HL-60 (cell line): ENCODE results near the gene IP6K2.

Experiments
- DNase-seq, 2 experiments: peaks; one replicate each; pipeline ENCODE4 v3.0.0-alpha.2; 2010 to 2020; ENCODE audit warnings: low read depth in 1 of 2, low spot score in 1 of 2
- H3K27ac ChIP-seq: fragments of 250-450 bp; sonication (Bioruptor Pico); replicated peaks from 2 replicates; pipeline ENCODE4 v1.5.1; 2020; ENCODE audit warnings: mild to moderate bottlenecking, moderate library complexity
- H3K27me3 ChIP-seq: fragments of 250-450 bp; sonication (Bioruptor Pico); 2 replicates; pipeline ENCODE4 v1.5.1; 2021; ENCODE audit warnings: mild to moderate bottlenecking, moderate library complexity; ENCODE audit not compliant: insufficient read depth, poor library complexity, severe bottlenecking
- H3K4me3 ChIP-seq: replicated peaks from 2 replicates; pipeline ENCODE4 v1.5.1; 2011; ENCODE audit warnings: mild to moderate bottlenecking, control low read depth, low read length; ENCODE audit not compliant: insufficient read depth
- GABPA ChIP-seq: IDR thresholded peaks from 2 replicates; pipeline ENCODE4 v1.6.1; 2012; ENCODE audit warnings: low read depth
- POLR2AphosphoS5 ChIP-seq: IDR thresholded peaks from 2 replicates; pipeline ENCODE4 v1.6.1; 2012; ENCODE audit warnings: low read depth
- SPI1 ChIP-seq: IDR thresholded peaks from 2 replicates; pipeline ENCODE4 v1.6.1; 2012; ENCODE audit warnings: low read depth, mild to moderate bottlenecking, borderline replicate concordance
- TF ChIP-seq, protein P1 (sequence below): IDR thresholded peaks from 2 replicates; pipeline ENCODE4 v1.6.1; 2012; ENCODE audit warnings: low read depth; ENCODE audit not compliant: insufficient replicate concordance
- TF ChIP-seq, protein P2 (sequence below): IDR thresholded peaks from one replicate; pipeline ENCODE4 v1.5.1; 2011; ENCODE audit warnings: low read length, control low read depth, inconsistent platforms; ENCODE audit not compliant: insufficient read depth

IP6K2 gene

GRCh38 chr3:48678056-48678455, 39.0 kb downstream of the IP6K2 start:
- Histone ChIP-seq H3K27ac (no peak overlapping the region), H3K27me3 (no peaks in the 10 kb centered on the region), H3K4me3 (no peak overlapping the region)
- TF ChIP-seq, protein P1, sequence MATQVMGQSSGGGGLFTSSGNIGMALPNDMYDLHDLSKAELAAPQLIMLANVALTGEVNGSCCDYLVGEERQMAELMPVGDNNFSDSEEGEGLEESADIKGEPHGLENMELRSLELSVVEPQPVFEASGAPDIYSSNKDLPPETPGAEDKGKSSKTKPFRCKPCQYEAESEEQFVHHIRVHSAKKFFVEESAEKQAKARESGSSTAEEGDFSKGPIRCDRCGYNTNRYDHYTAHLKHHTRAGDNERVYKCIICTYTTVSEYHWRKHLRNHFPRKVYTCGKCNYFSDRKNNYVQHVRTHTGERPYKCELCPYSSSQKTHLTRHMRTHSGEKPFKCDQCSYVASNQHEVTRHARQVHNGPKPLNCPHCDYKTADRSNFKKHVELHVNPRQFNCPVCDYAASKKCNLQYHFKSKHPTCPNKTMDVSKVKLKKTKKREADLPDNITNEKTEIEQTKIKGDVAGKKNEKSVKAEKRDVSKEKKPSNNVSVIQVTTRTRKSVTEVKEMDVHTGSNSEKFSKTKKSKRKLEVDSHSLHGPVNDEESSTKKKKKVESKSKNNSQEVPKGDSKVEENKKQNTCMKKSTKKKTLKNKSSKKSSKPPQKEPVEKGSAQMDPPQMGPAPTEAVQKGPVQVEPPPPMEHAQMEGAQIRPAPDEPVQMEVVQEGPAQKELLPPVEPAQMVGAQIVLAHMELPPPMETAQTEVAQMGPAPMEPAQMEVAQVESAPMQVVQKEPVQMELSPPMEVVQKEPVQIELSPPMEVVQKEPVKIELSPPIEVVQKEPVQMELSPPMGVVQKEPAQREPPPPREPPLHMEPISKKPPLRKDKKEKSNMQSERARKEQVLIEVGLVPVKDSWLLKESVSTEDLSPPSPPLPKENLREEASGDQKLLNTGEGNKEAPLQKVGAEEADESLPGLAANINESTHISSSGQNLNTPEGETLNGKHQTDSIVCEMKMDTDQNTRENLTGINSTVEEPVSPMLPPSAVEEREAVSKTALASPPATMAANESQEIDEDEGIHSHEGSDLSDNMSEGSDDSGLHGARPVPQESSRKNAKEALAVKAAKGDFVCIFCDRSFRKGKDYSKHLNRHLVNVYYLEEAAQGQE = no peak
- TF ChIP-seq SPI1 (no peak), POLR2AphosphoS5 (no peak), GABPA (no peak)
- TF ChIP-seq, protein P2, sequence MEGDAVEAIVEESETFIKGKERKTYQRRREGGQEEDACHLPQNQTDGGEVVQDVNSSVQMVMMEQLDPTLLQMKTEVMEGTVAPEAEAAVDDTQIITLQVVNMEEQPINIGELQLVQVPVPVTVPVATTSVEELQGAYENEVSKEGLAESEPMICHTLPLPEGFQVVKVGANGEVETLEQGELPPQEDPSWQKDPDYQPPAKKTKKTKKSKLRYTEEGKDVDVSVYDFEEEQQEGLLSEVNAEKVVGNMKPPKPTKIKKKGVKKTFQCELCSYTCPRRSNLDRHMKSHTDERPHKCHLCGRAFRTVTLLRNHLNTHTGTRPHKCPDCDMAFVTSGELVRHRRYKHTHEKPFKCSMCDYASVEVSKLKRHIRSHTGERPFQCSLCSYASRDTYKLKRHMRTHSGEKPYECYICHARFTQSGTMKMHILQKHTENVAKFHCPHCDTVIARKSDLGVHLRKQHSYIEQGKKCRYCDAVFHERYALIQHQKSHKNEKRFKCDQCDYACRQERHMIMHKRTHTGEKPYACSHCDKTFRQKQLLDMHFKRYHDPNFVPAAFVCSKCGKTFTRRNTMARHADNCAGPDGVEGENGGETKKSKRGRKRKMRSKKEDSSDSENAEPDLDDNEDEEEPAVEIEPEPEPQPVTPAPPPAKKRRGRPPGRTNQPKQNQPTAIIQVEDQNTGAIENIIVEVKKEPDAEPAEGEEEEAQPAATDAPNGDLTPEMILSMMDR = no peak
- DNase-seq = no peak

DNA sequence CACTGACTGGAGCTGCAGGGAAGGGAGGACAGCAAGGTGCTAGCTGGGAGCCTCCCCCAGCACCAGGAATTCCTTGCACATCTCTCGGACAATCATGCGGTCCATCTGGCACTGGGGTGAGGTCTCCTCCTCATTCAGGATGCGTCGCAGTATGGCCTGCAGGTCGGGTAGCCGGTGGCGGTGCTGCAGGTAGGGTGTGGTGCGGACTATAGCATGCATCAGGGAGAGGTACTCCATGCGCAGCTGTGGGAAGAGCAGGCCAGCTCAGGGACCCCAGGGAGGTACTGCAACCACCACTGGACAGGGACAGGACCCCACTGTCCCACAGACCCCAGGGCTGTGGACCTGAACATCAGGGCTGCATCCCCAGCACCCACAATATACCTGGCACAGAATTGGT, 42.5 kb downstream of the IP6K2 start:
- no peak for TF ChIP-seq GABPA
- TF ChIP-seq, protein P1 = no peak
- TF ChIP-seq, protein P2 = no peak
- no peak for TF ChIP-seq SPI1
- no peak for TF ChIP-seq POLR2AphosphoS5
- Histone ChIP-seq H3K27ac (no peak overlapping the region), H3K4me3 (no peak overlapping the region), H3K27me3 (no peaks in the 10 kb centered on the region)
- no peak for DNase-seq

DNA sequence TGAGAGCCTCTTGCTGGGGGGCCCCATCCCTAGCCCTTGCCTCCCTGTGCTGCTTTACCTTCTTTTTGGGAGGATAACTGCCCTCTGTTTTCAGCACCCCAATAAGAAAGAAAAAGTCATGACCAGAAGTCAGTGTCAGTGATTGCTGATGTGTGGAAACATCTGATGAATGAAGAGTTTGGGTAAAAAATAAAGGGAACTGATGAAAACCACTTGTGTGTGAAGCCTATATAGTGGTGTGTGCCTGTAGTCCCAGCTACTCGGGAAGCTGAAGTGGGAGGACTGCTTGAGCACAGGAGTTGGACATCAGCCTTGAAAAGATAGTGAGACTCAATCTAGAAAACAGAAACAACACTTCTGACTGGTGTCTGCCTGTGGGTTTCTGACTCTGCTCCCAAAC, 44.5 kb downstream of the IP6K2 start:
- TF ChIP-seq, protein P2 = no peak
- Histone ChIP-seq H3K27ac (no peak overlapping the region), H3K4me3 (no peak overlapping the region), H3K27me3 (no peaks in the 10 kb centered on the region)
- no peak for DNase-seq

- Histone ChIP-seq H3K27me3 (peaks cover 3% of the 10 kb centered on the region), H3K4me3 (no peak overlapping the region), H3K27ac (no peak overlapping the region)
- no peak for DNase-seq
- TF ChIP-seq POLR2AphosphoS5 (no peak), SPI1 (no peak), GABPA (no peak)
- TF ChIP-seq, protein P2 = no peak
- TF ChIP-seq, protein P1 = no peak
Observed at GRCh38 chr3:48664929-48665328, 52.1 kb downstream of the IP6K2 start.
